HG03135 (cell line): ENCODE data around the gene HEPH.
"Not testable (repeated sequence)": the region's sequence is repeated elsewhere in the genome, so short reads cannot be mapped to it uniquely, and the experiment has no call there.

Experiments used
- ATAC-seq: cut with Tn5 transposase; IDR thresholded peaks from one replicate; pipeline ENCODE4 v1.9.1; 2021; ENCODE audit warnings: mild to moderate bottlenecking, moderate library complexity; ENCODE audit not compliant: unreplicated experiment

HEPH gene

GRCh38 chrX:66200855-66201795 lies 37.1 kb downstream of the HEPH start:
- no peak for ATAC-seq

GRCh38 chrX:66203114-66203513 lies 39.1 kb downstream of the HEPH start:
- ATAC-seq: no peak

GRCh38 chrX:66221856-66222255 lies 57.8 kb downstream of the HEPH start:
- no peak for ATAC-seq

GRCh38 chrX:66232296-66232695 lies 68.2 kb downstream of the HEPH start:
- ATAC-seq: no peak

- no peak for ATAC-seq
Observed at GRCh38 chrX:66233209-66233608, 69.2 kb downstream of the HEPH start.

- not testable (repeated sequence) for ATAC-seq
Observed at GRCh38 chrX:66233904-66234303, 69.9 kb downstream of the HEPH start.

- no peak for ATAC-seq
Observed at GRCh38 chrX:66255359-66255967, 91.4 kb downstream of the HEPH start.

- no peak for ATAC-seq
Observed at GRCh38 chrX:66262807-66263206, 98.8 kb downstream of the HEPH start.
